GM19395 (cell line): Measurements from ENCODE around the gene VWF.

Experiments
- ATAC-seq: cut with Tn5 transposase; IDR thresholded peaks from one replicate; pipeline ENCODE4 v1.9.1; 2021; ENCODE audit warnings: mild to moderate bottlenecking, moderate library complexity; ENCODE audit not compliant: unreplicated experiment

VWF gene

GRCh38 chr12:6078398-6079096 is 45.9 kb downstream of the VWF start:
- no peak for ATAC-seq

DNA sequence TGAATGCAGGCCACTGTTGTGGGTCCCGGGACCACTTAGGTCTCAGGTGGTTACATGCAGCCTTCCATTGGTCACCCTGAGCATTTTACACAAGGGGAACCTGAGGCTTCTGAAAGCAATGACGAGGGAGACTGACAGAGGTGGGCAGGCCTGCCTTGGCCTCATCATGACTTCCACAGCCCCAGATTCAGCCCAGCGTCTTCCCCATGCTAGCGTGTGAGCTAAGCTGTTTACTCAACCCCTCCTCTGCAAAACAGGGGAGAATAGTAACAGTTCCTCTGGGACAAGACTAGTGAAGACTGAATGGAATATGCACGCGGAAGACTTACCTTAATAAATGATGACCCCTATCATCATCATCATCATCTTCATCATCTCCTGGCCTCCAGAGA is 46.8 kb downstream of the VWF start:
- no peak for ATAC-seq

GRCh38 chr12:6076776-6077691 is 47.4 kb downstream of the VWF start:
- ATAC-seq: no peak

DNA sequence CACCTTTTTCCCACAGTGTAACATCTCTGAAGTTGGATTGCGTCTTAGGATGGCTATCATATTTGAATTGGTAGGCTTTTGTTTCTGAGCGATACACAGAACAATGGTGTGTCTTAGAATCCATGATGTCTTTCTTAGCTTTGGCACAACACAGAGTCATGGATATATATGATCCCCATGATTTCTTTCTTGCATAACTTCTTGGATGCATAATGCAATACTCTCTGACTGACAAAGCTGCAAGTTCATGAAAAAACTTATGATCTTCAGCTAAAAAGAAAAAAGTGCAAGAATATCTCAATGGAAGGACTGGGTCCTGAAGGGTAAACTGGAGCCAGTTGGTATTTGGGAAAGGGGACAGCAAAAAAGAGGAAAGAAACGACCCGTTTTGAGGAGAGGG is 48.1 kb downstream of the VWF start:
- no peak for ATAC-seq

GRCh38 chr12:6074979-6075585 is 49.4 kb downstream of the VWF start:
- ATAC-seq: no peak

DNA sequence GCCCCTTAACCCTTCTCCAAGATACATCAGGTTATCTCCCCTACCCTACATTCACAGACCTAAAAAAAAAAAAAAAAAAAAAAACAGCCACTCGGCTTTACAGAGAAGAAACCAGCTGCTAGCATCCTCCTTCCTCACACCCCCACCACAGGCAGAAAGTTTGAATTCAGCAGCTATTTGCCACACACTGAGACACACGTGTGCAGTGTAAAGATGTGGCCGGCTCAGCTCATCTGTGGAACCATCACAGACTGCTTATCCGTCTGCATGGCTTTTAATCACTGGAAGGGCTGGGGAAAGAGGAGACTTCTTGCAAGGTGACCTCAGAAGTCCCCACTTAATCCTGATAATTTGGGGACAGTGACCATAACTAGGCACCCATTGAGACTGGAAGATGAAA is 50.0 kb downstream of the VWF start:
- ATAC-seq: no peak

DNA sequence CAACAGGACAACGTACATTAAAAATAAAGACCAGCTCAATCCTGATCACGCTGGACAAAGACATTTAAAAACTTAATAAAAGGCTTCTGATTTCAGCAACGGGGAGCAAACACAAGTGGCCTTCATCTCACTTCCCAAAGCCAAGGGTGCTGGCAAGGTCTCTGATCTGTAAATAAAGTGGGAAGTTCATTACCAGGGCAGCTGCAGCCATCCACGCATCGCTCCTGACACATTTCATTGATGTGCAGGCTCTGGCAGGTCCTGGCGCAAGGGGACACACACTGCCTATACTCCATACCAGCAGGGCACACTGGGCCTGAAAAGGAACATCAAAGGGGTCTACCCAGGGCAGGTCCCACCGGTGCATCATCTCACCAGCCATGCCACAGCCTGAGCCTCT is 51.0 kb downstream of the VWF start:
- no peak for ATAC-seq

- ATAC-seq: no peak
Observed at GRCh38 chr12:6072302-6072752, 52.1 kb downstream of the VWF start.

- ATAC-seq: no peak
Observed at GRCh38 chr12:6071589-6071988, 52.9 kb downstream of the VWF start.

GRCh38 chr12:6070472-6071257 is 53.8 kb downstream of the VWF start:
- ATAC-seq: no peak

DNA sequence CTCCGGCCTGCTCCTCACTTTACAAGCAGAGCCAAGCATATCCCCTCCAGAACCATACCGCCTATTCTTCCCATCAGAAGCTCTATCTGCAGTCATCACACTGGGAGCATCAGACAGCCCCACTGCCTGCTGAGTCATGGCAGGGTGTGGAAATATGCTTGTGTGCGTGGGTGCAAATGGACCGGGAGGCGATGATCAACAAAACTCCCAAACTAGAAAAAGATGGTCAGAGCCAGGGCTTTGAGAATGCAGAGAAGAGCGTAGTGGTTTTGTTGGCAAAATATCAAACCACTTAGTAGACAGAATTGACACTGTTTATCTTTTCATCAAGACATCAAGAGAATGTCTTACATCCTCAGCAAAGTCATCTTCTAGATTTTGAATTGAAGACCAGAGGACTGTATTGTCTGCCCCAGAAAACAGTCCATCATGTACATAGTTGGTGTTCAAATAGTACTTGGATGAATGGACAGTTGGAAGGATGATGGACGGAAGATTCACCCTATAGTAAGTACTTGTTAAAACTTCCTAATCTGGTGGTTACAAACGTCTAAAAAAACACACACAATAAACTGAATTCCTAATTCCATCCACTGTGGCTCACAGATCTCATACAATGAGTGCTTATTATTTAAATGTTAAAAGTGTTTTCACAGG is 54.9 kb downstream of the VWF start:
- ATAC-seq: no peak

GRCh38 chr12:6068227-6068626 is 56.2 kb downstream of the VWF start:
- ATAC-seq: no peak

GRCh38 chr12:6067152-6067916 is 57.1 kb downstream of the VWF start:
- no peak for ATAC-seq

GRCh38 chr12:6066651-6067050 is 57.8 kb downstream of the VWF start:
- no peak for ATAC-seq

- no peak for ATAC-seq
Observed at GRCh38 chr12:6065863-6066199, 58.6 kb downstream of the VWF start.

DNA sequence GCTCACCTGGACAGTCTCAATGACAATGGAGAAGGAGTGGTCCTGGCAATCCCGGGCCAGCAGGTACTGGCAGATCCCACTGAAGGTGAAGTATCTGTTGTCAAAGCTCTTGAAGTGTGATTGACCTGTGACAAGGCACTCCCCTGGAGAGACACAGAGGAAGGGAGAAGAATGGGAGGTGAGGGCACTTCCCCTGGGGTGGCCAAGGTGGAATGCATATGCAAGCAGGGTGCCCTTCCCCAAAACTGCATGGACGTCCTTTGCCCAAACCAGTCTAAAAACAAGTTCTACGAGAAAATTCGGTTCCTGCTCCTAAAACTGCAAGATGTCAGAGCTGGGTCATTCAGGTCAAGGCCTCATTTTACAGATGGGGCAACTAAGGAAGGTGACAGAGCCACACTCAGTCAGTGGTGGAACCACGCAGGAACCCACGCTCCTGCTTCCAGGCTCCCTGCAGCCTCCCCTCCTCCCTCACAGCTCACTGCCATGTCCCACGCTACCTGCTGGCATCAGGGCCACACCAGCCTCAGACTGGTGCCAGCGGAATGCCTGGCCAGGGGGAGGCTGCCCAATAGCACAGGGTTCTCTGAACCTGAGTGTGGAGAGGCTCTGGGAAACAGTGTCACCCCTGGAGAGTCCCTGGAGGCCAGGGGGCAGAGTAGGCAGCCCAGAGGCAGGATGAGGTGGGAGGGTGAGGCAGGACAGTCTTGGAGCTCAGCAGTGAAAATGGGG is 59.2 kb downstream of the VWF start:
- ATAC-seq: no peak

GRCh38 chr12:6062757-6063735 is 61.4 kb downstream of the VWF start:
- no peak for ATAC-seq

GRCh38 chr12:6062395-6062756 is 62.1 kb downstream of the VWF start:
- no peak for ATAC-seq
